RCC 7860 (cell line): Measurements from ENCODE around the gene PANK4.
A peak's percentile ranks its signal among the peaks of the same experiment; 100 is the strongest.

Source experiments
- DNase-seq: peaks from one replicate; pipeline ENCODE4 v3.0.0-alpha.2; 2015; ENCODE audit warnings: low spot score
- FAIRE-seq: peaks from 2 replicates; lab custom pipeline; 2012; peaks lifted over from hg19 to GRCh38; lab: Jason Lieb, UNC

Gene PANK4

DNA sequence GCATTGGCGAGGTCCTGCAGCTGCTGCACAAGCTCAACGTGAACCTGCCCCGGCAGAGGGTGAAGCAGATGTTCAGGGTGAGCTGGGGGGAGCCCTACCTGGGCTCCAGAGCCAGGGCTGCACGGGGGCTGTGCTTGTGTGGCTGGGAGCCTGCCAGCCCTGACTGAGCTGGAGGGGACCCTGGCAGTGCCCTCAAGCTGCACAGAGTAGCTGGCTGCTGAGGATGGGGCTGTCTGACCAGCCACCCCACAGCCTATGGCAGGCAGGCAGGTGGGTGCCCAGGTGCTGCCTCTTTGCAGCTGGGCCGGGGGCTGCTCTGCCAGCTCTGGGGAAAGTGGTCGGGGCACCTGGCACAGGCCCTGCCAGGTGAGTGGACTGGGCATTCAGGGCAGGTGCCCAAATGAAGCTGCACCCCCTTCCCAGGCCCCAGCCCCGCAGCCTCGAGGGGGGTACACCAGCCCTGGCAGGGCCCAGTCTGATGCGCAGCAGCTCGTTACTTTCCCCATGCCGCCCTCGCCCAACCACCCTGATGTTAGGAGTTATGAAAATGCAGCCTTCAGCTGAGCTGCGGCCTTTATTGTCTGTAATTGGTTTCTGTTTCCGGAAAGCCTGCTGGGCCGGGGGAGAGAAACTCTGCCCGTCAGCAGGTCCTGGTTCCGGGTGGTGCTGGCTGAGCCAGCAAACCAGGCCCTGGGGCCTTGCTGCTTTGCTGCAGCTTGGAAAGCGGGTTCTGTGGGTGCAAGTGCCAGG, 46.0 kb downstream of the PANK4 start:
- DNase-seq, result no peak

GRCh38 chr1:2479618-2480017, 46.8 kb downstream of the PANK4 start:
- DNase-seq (no peak), FAIRE-seq (no peak)

More for the DNA sequence above, 46.0 kb downstream of the PANK4 start:
- FAIRE-seq, result no peak

- FAIRE-seq (no peak), DNase-seq (no peak)
These were observed 47.2 kb downstream of the PANK4 start for GRCh38 chr1:2479186-2479585.

- no peak for DNase-seq
These were observed 48.5 kb downstream of the PANK4 start for GRCh38 chr1:2477791-2478499.

GRCh38 chr1:2477309-2477708, 49.1 kb downstream of the PANK4 start:
- FAIRE-seq (no peak), DNase-seq (no peak)

More at GRCh38 chr1:2477791-2478499, 48.5 kb downstream of the PANK4 start:
- FAIRE-seq, result no peak

DNA sequence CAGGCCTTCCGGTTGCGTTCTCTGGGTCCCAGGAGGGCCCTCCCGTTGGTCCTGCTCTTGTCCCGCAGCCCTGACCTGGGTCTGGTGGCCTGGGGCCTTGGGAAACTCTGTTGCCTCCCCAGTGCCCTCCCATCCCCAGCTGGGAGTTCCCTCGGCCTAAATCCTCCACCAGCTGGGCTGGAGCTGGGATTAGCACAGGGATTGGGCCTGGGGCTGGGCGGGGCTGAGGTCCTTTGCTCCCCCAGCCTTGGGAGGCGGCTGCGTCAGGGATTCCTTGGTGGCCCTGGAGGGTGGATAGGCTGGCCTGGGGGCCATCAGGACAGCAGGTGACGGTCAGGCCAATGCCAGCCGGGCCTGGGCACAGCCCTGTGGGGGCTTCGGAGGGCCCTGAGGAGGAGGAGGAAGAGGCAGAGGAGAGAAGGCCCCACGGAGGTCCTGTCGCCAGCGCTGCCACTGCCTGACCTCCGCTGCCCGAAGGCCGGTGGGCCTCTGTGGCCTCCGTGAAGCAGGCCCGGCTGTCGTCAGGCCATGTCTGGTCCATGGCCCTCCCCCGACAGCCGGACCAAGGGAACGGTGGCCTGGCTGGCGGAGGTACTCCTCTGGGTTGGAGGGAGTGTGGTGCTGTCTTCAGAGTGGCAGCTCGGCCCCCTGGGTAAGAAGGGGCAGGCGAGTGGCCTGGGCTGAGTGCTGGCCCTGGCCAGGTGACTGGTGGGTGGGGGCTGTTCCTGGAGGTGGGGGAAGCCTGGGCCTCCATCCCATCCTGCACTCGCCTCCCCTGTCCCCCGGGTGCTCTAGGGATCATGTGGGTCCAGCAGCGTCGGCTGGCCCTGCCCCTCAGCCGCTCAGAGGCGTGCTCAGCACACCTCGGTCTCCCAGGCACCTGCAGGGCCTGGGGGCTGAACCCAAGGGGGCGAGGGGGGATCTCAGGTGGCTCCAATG, 50.1 kb downstream of the PANK4 start, which contains the start of gene PLCH2:
TSS of gene PLCH2 (plus strand) at position 229 of the 939 bp plus-strand sequence. CDS start at position 529, 300 bp downstream.
- no peak for DNase-seq

GRCh38 chr1:2475571-2475970, 50.8 kb downstream of the PANK4 start:
- FAIRE-seq (no peak), DNase-seq (no peak)

More for the DNA sequence above, 50.1 kb downstream of the PANK4 start, which contains the start of gene PLCH2:
- no peak for FAIRE-seq

DNA sequence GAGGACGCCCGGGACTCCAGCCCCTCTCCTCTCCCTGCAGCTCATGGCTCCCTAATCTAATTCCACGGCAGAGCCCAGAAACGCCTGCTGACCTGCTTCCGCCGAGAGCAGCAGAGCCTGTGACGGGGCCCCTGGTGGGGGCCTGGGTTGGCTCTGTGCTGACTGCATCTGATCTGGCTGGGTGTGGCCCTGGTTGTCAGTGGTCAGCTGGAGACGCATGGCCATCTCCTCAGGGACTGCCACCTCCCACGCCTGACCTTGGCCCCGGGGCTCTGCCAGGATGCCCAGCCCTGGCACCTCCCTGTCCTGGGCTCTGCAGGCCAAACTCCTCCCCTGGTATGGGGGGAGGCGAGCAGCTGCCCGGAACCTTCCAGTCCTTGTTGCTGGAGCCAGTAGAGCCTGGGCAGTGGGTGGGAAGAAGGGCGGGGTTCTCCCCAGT, 51.4 kb downstream of the PANK4 start:
- no peak for FAIRE-seq
- DNase-seq, result peak; percentile 4

DNA sequence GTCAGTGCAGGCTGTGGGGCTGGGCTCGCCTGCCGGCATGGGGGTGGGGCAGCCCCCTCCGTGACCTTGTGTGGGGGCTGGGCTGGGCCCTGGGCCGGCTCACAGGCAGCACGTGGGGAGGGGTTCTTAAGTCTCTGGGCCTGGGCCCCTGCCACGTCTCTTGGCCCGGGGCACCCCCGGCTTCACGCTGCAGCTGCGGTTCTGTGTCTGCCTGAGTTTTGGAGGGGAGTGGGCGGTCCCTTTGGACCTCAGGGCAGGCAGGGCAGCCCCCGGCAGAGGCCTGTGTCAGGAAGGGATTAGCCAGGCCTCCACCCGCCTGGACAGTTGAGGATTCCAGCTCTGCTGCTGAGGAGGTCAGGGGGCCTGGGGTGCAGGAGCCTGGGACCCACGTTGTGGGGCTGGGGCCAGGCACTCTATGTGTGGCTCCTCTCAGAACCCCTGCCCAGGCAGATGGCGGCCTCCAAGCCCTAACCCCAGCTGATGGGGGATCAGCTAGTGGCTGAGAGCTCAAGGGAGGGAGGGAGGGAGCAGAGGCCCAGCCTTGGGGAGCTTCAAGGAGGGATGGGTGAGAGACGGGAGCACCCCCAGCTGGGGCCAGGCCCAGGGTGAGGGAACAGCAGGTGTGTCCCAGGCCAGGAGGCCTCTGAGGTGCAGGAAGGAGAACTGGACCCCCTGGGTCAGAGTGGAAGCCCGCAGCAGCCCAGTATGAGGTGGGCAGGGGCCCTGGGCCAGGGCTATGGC, 52.1 kb downstream of the PANK4 start:
- DNase-seq, result no peak
- no peak for FAIRE-seq

- DNase-seq (no peak), FAIRE-seq (no peak)
These were observed 53.2 kb downstream of the PANK4 start for GRCh38 chr1:2473198-2473597.

DNA sequence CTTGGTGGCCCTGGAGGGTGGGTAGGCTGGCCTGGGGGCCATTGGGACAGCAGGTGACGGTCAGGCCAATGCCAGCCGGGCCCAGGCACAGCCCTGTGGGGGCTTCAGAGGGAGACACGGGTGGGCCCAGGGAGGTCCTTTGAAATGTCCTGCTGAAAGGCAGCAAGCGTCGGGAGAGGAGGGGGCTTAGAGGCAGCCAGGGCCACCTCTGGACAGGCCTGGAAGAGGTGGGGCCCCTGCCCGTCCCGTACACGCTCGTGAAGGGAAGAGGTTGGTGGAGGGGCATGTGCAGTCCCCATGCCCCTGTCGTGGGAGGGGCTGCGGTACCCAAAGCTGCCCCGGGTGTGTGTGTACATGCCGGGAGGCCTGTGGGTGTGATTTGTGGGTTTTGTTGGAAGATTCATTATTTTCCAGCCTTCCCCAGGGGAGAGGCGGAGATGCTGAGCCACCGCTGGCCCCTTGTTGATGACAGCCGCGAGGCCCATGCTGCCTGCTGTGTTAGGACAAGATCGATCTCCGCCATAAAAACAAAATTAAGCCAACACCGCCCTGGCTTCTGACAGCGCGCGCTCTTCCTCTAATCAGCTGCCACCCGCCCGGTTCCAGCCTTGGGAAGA, 53.7 kb downstream of the PANK4 start:
- DNase-seq, result no peak
- no peak for FAIRE-seq

DNA sequence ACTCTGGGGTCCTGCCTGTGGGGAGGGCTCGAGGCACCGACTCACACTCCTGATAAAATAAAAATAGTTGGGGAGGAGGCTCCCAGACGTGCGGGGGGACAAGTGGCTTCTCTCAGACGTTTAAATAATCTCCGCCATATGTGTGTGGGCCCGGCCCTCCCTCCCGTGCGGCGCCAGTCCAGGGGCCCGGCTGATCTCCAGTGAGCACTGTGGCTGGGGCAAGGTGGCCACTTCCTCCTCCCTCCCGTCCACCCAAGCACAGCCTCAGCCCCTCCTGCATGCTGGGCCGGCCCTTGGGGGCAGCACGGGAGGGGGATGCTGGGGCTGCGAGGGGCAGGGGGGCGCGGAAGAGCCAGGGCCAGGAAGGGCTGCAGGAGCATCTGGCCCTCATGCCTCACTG, 54.3 kb downstream of the PANK4 start:
- no peak for FAIRE-seq
- no peak for DNase-seq

DNA sequence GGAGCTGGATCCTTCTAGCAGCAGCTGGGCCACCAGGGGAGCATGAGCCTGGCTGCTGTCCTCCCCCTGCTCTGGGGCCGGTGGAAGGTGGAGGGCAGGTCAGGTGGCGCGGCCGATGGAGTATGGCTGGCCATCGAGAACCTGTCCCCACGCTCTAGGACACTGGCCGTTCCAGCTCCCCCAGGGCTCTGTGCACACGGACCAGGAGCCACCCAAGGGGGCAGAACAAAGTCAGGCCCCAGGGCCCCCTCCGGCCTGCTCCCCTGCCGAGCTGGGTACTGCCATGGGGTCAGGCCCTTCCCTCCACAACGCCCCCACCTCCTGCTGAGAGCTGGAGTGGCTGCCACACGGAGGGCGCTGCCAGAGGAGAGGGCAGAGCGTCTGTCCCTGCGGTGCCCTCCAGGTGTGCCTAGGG, 54.8 kb downstream of the PANK4 start:
- FAIRE-seq (no peak), DNase-seq (no peak)

GRCh38 chr1:2471159-2471471, 55.3 kb downstream of the PANK4 start:
- no peak for DNase-seq

GRCh38 chr1:2470290-2471158, 55.9 kb downstream of the PANK4 start:
- FAIRE-seq (no peak), DNase-seq (no peak)

More at GRCh38 chr1:2471159-2471471, 55.3 kb downstream of the PANK4 start:
- FAIRE-seq, result no peak

GRCh38 chr1:2469103-2469940, 57.1 kb downstream of the PANK4 start:
- no peak for FAIRE-seq
- no peak for DNase-seq

DNA sequence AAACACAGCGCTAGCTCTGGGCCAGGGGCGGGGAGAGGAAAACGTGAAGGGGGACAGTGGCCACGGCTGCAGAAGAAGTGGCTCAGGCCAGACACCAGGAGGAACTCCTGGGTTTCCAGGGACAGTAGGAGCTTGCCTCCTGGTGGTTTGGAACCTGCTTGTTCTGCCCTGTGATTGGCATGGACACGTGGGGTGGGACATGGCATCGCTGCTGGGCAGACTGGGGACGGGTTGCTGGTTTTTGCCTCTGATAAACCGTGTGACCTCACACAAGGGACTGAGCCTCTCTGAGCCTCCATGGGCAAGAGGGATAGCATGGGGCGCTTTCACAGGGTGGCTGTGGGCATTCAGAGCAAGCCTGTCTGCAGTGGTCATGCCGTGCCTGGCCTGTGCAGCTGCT, 57.9 kb downstream of the PANK4 start:
- DNase-seq (no peak), FAIRE-seq (no peak)

DNA sequence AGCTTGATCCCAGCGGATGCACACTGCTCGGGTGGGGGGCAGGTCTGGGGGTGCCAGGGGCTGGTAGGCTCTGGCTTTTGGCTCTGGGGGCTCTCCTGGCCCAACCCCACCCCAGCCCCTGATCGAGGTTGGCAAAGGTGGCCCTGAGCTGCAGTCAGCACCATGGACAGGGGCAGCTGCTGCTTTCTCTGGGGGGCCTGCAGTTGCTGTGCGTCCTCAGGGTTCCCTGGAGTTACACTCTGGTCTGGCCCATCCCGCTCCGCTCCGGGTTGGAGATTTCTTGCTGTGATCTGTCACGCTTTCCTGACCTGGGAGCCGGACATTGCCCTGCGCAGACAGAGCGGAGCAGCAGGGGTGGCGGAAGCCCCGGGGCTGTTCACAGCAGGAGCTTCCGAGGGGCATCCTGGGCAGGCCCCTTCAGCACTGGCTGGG, 58.3 kb downstream of the PANK4 start:
- no peak for DNase-seq
- no peak for FAIRE-seq
